HG03159 (cell line): ENCODE measurements around the gene OR4N5.

Experiments
- ATAC-seq: cut with Tn5 transposase; IDR thresholded peaks from one replicate; pipeline ENCODE4 v1.9.1; 2021; ENCODE audit warnings: mild to moderate bottlenecking, moderate library complexity; ENCODE audit not compliant: unreplicated experiment

Gene OR4N5

DNA sequence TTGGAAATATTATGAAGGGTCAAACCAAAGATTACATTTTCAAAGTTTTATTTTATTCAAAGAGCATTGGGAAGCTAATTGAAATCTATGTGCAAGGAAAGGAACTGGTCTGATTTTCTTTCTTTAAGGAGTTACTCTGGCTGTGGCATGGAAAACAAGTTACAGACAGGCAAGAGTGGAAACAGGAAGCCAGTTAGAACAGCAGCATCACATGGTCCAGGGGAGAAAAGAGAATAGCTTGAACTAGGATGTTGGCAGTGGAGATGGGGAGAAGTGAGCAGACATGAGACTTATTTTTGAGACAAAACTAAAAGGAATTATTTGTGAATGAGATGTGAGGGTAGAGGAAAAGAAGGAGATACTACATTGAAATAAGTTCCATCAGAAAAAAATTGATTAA, 55.5 kb downstream of the OR4N5 start:
- ATAC-seq, result no peak
